Breast epithelium (tissue), 4 donors: ENCODE measurements around the gene UGP2. TPM values are rescaled to one million over a fixed set of nuclear protein-coding genes. Genes with fewer than 3 reads are reported as not detected.

ENCODE experiments used
- DNase-seq, 2 donors: peaks; one replicate each; pipeline ENCODE4 v3.0.0-alpha.2; 2019; ENCODE audit warnings: low spot score in 2 of 2
- H3K27ac ChIP-seq, 2 donors: fragments of 200-600 bp; sonication (generic) in 1 of 2; one replicate each; pipeline ENCODE4 v1.5.1; 2016 to 2019; ENCODE audit warnings: mild to moderate bottlenecking in 1 of 2
- H3K27me3 ChIP-seq, 2 donors: fragments of 200-600 bp; sonication (generic) in 1 of 2; one replicate each; pipeline versions ENCODE4 v1.5.1 to v1.6.0; 2017 to 2019; ENCODE audit warnings: control low read depth in 1 of 2, mild to moderate bottlenecking in 1 of 2
- H3K36me3 ChIP-seq: fragments of 200-600 bp; one replicate; pipeline ENCODE4 v1.5.1; 2019
- H3K4me1 ChIP-seq, 2 donors: fragments of 200-600 bp; sonication (generic); one replicate each; pipeline ENCODE4 v1.5.1; 2016 to 2019; ENCODE audit warnings: control low read depth in 1 of 2
- H3K4me3 ChIP-seq, 3 donors: fragments of 200-600 bp; sonication (generic); 1 replicate in 2 of 3; 2 replicates in 1 of 3; pipeline ENCODE4 v1.5.1; 2016 to 2019; ENCODE audit warnings: mild to moderate bottlenecking in 3 of 3, moderate library complexity in 2 of 3
- H3K9me3 ChIP-seq, 2 donors: fragments of 200-600 bp; sonication (generic) in 1 of 2; one replicate each; pipeline ENCODE4 v1.5.1; 2016 to 2019; ENCODE audit warnings: control low read depth in 1 of 2
- CTCF ChIP-seq, 3 donors: fragments of 450-650 bp; IDR thresholded peaks; one replicate each; pipeline ENCODE4 v1.5.1; 2016 to 2017; ENCODE audit warnings: antibody characterized with exemption in 3 of 3, mild to moderate bottlenecking in 3 of 3, moderate library complexity in 3 of 3
- POLR2A ChIP-seq: fragments of 450-650 bp; IDR thresholded peaks from one replicate; pipeline ENCODE4 v1.6.1; 2016; ENCODE audit warnings: antibody characterized with exemption, mild to moderate bottlenecking, moderate library complexity
- POLR2AphosphoS5 ChIP-seq, 3 donors: sonication (generic); formaldehyde crosslinking; IDR thresholded peaks; one replicate each; pipeline ENCODE4 v1.6.1; 2017; ENCODE audit warnings: antibody characterized with exemption in 3 of 3
- intact Hi-C: fragments of 100-400 bp; cut with DNase I; formaldehyde crosslinking; loops from one replicate; pipeline ENCODE4 v1.15.1; 2023; ENCODE audit warnings: low total_unique reads
- total RNA-seq, 3 donors: library from RNA; depleted of rRNA; stranded (reverse); fragments of >200 nt; gene quantifications; one replicate each; pipeline ENCODE4 v1.1.0, GENCODE V29; 2016

The UGP2 gene
- total RNA-seq, 3 donors from 2014 or later, result 147 to 337 (median 204) TPM

- no peaks in the 10 kb centered on the region for H3K27me3 ChIP-seq
- H3K4me3 ChIP-seq, result no peak overlapping the region
- no peaks in the 10 kb centered on the region for H3K36me3 ChIP-seq
- no peak for DNase-seq
- TF ChIP-seq POLR2A (no peak), CTCF (IDR thresholded peaks at IDR 0.05) (no peak), POLR2AphosphoS5 (IDR thresholded peaks at IDR 0.05) (no peak)
- H3K27ac ChIP-seq, result no peak overlapping the region
- intact Hi-C loops, result no loop called here
- H3K9me3 ChIP-seq, result no peaks in the 10 kb centered on the region
- no peaks in the 10 kb centered on the region for H3K4me1 ChIP-seq
Measured at GRCh38 chr2:63822478-63822877, 19.2 kb upstream of the UGP2 start.

- intact Hi-C loops, result no loop called here
- no peaks in the 10 kb centered on the region for H3K9me3 ChIP-seq
- H3K36me3 ChIP-seq, result no peaks in the 10 kb centered on the region
- TF ChIP-seq CTCF (IDR thresholded peaks at IDR 0.05), result no peak
- H3K27ac ChIP-seq, result peak overlapping the region in 1 of 2 donors; percentile 9
- no peaks in the 10 kb centered on the region for H3K4me1 ChIP-seq
- DNase-seq, result peak in 1 of 2 donors; percentile 29
- H3K27me3 ChIP-seq, result no peaks in the 10 kb centered on the region
- H3K4me3 ChIP-seq, result no peak overlapping the region
Measured at GRCh38 chr2:63827749-63828148, 13.9 kb upstream of the UGP2 start.

DNA sequence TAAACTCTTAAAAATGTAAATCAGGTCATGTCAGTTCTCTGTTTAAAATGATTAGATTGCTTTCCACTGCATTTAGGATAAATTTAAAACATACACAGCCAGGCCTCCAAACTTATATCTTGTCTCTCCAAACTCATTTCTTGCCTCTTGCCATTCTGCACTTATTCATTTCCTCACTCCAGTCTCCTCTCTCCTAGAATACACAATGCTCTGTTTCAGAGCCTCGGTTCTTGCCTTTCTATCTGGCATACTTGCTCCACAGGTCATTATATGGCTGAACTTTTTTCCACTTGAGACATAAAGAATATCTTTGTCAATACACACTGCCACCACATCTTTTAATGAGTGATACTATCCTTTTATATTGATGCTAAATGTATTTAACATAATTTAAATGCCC lies 10.5 kb upstream of the UGP2 start:
- H3K4me3 ChIP-seq, result no peak overlapping the region
- no peaks in the 10 kb centered on the region for H3K36me3 ChIP-seq
- TF ChIP-seq POLR2A, result no peak
- no peak for TF ChIP-seq POLR2AphosphoS5 (IDR thresholded peaks at IDR 0.05)
- TF ChIP-seq CTCF (IDR thresholded peaks at IDR 0.05), result no peak
- H3K4me1 ChIP-seq, result no peaks in the 10 kb centered on the region
- DNase-seq, result no peak
- no peaks in the 10 kb centered on the region for H3K27me3 ChIP-seq
- intact Hi-C loops, result no loop called here
- no peak overlapping the region for H3K27ac ChIP-seq
- no peaks in the 10 kb centered on the region for H3K9me3 ChIP-seq

DNA sequence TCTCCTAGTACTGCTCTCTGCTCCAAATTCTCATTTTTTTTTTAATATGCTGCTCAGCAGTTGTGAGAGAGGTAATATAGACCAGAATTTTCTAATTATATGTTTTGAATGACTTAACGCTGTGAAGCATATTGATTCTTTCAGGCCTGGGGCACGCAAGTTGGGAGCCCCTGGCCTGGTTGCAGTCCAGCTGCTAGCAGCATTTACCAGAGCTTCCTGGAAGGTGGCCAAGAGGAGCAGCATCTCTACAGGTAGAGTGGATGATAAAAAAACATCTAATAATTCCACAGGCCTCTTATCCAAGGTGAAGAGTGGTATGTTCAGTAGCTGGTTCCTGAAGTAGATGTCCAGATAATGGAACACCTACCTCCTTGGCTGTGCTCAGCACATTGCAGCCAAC lies 7.3 kb upstream of the UGP2 start:
- no peaks in the 10 kb centered on the region for H3K36me3 ChIP-seq
- DNase-seq, result no peak
- no peaks in the 10 kb centered on the region for H3K4me1 ChIP-seq
- TF ChIP-seq CTCF (IDR thresholded peaks at IDR 0.05) (no peak), POLR2AphosphoS5 (IDR thresholded peaks at IDR 0.05) (no peak), POLR2A (no peak)
- intact Hi-C loops, result no loop called here
- H3K4me3 ChIP-seq, result no peak overlapping the region
- no peaks in the 10 kb centered on the region for H3K9me3 ChIP-seq
- no peaks in the 10 kb centered on the region for H3K27me3 ChIP-seq
- no peak overlapping the region for H3K27ac ChIP-seq

DNA sequence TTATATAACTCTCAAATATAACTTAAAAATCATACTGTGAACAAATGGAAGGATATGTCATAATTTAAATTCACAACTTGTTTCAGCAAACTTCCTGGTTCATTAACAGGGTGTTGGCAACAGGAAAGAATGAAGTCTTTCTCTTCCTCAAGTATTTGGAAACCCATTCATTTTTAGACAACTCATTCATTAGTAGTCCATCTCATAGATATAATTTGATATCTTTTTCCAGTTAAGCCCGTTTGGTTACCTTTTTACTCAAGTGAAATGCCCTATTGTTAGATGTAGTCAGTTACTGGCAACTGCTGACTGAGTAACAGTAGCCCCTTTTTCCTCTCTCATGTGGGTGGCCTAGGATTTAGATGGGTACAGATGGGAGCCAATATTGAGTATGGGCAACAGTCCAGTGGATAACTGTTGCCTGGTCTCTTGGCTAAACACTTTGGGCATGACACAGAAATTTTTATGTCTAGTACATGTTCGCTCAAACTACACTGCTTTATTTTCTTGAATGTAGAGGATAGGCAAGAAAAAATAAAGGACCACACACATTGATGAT lies 4.6 kb upstream of the UGP2 start:
- Histone ChIP-seq H3K4me3 (no peak overlapping the region), H3K27ac (peak overlapping the region in 1 of 2 donors; percentile 37), H3K9me3 (no peaks in the 10 kb centered on the region), H3K4me1 (no peaks in the 10 kb centered on the region), H3K27me3 (no peaks in the 10 kb centered on the region), H3K36me3 (no peaks in the 10 kb centered on the region)
- no peak for TF ChIP-seq CTCF (IDR thresholded peaks at IDR 0.05)
- TF ChIP-seq POLR2A, result no peak
- no peak for TF ChIP-seq POLR2AphosphoS5 (IDR thresholded peaks at IDR 0.05)
- intact Hi-C loops, result no loop called here
- no peak for DNase-seq
